Measurements from ENCODE around the gene RAB31.

The RAB31 gene

GRCh38 chr18:9737472-9738121 is 29.5 kb downstream of the RAB31 start (continued):
- TF ChIP-seq, protein P1, sequence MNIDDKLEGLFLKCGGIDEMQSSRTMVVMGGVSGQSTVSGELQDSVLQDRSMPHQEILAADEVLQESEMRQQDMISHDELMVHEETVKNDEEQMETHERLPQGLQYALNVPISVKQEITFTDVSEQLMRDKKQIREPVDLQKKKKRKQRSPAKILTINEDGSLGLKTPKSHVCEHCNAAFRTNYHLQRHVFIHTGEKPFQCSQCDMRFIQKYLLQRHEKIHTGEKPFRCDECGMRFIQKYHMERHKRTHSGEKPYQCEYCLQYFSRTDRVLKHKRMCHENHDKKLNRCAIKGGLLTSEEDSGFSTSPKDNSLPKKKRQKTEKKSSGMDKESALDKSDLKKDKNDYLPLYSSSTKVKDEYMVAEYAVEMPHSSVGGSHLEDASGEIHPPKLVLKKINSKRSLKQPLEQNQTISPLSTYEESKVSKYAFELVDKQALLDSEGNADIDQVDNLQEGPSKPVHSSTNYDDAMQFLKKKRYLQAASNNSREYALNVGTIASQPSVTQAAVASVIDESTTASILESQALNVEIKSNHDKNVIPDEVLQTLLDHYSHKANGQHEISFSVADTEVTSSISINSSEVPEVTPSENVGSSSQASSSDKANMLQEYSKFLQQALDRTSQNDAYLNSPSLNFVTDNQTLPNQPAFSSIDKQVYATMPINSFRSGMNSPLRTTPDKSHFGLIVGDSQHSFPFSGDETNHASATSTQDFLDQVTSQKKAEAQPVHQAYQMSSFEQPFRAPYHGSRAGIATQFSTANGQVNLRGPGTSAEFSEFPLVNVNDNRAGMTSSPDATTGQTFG (tag by site-specific recombination; IDR thresholded peaks at IDR 0.05; ENCODE audit: borderline replicate concordance): no peak
- peak; percentile 20; the same call in 1 of the 2 replicates for TF ChIP-seq WT1 (tag by site-specific recombination; IDR thresholded peaks at IDR 0.05)
- no peak for TF ChIP-seq ZNF560 (tag by site-specific recombination; IDR thresholded peaks at IDR 0.05; ENCODE audit: borderline replicate concordance)
- no peak for TF ChIP-seq SALL2 (tag by site-specific recombination; IDR thresholded peaks at IDR 0.05; ENCODE audit: borderline replicate concordance)
- no peak for TF ChIP-seq ZNF214 (tag by site-specific recombination; IDR thresholded peaks at IDR 0.05; ENCODE audit: borderline replicate concordance)
- TF ChIP-seq, protein P2, sequence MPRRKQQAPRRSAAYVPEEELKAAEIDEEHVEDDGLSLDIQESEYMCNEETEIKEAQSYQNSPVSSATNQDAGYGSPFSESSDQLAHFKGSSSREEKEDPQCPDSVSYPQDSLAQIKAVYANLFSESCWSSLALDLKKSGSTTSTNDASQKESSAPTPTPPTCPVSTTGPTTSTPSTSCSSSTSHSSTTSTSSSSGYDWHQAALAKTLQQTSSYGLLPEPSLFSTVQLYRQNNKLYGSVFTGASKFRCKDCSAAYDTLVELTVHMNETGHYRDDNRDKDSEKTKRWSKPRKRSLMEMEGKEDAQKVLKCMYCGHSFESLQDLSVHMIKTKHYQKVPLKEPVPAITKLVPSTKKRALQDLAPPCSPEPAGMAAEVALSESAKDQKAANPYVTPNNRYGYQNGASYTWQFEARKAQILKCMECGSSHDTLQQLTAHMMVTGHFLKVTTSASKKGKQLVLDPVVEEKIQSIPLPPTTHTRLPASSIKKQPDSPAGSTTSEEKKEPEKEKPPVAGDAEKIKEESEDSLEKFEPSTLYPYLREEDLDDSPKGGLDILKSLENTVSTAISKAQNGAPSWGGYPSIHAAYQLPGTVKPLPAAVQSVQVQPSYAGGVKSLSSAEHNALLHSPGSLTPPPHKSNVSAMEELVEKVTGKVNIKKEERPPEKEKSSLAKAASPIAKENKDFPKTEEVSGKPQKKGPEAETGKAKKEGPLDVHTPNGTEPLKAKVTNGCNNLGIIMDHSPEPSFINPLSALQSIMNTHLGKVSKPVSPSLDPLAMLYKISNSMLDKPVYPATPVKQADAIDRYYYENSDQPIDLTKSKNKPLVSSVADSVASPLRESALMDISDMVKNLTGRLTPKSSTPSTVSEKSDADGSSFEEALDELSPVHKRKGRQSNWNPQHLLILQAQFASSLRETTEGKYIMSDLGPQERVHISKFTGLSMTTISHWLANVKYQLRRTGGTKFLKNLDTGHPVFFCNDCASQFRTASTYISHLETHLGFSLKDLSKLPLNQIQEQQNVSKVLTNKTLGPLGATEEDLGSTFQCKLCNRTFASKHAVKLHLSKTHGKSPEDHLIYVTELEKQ (tag by site-specific recombination; IDR thresholded peaks at IDR 0.05; ENCODE audit: borderline replicate concordance): peak; percentile 73
- TF ChIP-seq, protein P3, sequence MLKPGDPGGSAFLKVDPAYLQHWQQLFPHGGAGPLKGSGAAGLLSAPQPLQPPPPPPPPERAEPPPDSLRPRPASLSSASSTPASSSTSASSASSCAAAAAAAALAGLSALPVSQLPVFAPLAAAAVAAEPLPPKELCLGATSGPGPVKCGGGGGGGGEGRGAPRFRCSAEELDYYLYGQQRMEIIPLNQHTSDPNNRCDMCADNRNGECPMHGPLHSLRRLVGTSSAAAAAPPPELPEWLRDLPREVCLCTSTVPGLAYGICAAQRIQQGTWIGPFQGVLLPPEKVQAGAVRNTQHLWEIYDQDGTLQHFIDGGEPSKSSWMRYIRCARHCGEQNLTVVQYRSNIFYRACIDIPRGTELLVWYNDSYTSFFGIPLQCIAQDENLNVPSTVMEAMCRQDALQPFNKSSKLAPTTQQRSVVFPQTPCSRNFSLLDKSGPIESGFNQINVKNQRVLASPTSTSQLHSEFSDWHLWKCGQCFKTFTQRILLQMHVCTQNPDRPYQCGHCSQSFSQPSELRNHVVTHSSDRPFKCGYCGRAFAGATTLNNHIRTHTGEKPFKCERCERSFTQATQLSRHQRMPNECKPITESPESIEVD (tag by site-specific recombination; IDR thresholded peaks at IDR 0.05): no peak
- TF ChIP-seq, protein P4, sequence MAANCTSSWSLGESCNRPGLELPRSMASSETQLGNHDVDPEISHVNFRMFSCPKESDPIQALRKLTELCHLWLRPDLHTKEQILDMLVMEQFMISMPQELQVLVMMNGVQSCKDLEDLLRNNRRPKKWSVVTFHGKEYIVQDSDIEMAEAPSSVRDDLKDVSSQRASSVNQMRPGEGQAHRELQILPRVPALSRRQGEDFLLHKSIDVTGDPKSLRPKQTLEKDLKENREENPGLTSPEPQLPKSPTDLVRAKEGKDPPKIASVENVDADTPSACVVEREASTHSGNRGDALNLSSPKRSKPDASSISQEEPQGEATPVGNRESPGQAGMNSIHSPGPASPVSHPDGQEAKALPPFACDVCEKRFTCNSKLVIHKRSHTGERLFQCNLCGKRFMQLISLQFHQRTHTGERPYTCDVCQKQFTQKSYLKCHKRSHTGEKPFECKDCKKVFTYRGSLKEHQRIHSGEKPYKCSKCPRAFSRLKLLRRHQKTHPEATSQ (tag by site-specific recombination; IDR thresholded peaks at IDR 0.05): no peak
- TF ChIP-seq ZNF266 (tag by site-specific recombination; IDR thresholded peaks at IDR 0.05; ENCODE audit: low read depth): no peak
- TF ChIP-seq ZNF311 (tag by site-specific recombination; IDR thresholded peaks at IDR 0.05; ENCODE audit: borderline replicate concordance): no peak
- no peak for TF ChIP-seq GLI4 (tag by site-specific recombination; IDR thresholded peaks at IDR 0.05)
- TF ChIP-seq KLF1 (tag by site-specific recombination; IDR thresholded peaks at IDR 0.05): no peak
- no peak for TF ChIP-seq ZNF121 (tag by site-specific recombination; IDR thresholded peaks at IDR 0.05)
- TF ChIP-seq ZNF404 (tag by site-specific recombination; IDR thresholded peaks at IDR 0.05): no peak
- no peak for TF ChIP-seq ZNF596 (tag by site-specific recombination; IDR thresholded peaks at IDR 0.05)
- TF ChIP-seq ZNF707 (tag by site-specific recombination; IDR thresholded peaks at IDR 0.05): no peak
- TF ChIP-seq ZNF549 (tag by site-specific recombination; IDR thresholded peaks at IDR 0.05): no peak
- TF ChIP-seq SCRT1 (tag by site-specific recombination; IDR thresholded peaks at IDR 0.05; ENCODE audit: borderline replicate concordance): no peak
- TF ChIP-seq MEIS1 (CRISPR knock-in tag; IDR thresholded peaks at IDR 0.05; ENCODE audit: borderline replicate concordance): no peak
- TF ChIP-seq ZNF548 (tag by site-specific recombination; IDR thresholded peaks at IDR 0.05): no peak
- TF ChIP-seq ZNF658 (tag by site-specific recombination; IDR thresholded peaks at IDR 0.05): no peak
- no peak for TF ChIP-seq ZNF174 (tag by site-specific recombination; IDR thresholded peaks at IDR 0.05)
- no peak for TF ChIP-seq ZNF830 (tag by site-specific recombination; IDR thresholded peaks at IDR 0.05; ENCODE audit: low read depth)
- TF ChIP-seq, protein P5, sequence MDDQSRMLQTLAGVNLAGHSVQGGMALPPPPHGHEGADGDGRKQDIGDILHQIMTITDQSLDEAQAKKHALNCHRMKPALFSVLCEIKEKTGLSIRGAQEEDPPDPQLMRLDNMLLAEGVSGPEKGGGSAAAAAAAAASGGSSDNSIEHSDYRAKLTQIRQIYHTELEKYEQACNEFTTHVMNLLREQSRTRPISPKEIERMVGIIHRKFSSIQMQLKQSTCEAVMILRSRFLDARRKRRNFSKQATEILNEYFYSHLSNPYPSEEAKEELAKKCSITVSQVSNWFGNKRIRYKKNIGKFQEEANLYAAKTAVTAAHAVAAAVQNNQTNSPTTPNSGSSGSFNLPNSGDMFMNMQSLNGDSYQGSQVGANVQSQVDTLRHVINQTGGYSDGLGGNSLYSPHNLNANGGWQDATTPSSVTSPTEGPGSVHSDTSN (CRISPR knock-in tag; IDR thresholded peaks at IDR 0.05): no peak
- TF ChIP-seq, protein P6, sequence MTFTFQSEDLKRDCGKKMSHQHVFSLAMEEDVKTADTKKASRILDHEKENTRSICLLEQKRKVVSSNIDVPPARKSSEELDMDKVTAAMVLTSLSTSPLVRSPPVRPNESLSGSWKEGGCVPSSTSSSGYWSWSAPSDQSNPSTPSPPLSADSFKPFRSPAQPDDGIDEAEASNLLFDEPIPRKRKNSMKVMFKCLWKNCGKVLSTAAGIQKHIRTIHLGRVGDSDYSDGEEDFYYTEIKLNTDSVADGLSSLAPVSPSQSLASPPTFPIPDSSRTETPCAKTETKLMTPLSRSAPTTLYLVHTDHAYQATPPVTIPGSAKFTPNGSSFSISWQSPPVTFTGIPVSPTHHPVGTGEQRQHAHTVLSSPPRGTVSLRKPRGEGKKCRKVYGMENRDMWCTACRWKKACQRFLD (tag by site-specific recombination; IDR thresholded peaks at IDR 0.05): peak; percentile 93
- TF ChIP-seq ZBTB1 (tag by site-specific recombination; IDR thresholded peaks at IDR 0.05): no peak
- TF ChIP-seq ZSCAN30 (tag by site-specific recombination; IDR thresholded peaks at IDR 0.05): no peak
- TF ChIP-seq ZNF629 (tag by site-specific recombination; IDR thresholded peaks at IDR 0.05): peak; percentile 31; the same call in 1 of the 2 replicates
